Caco-2 (cell line): ENCODE measurements around the gene ST8SIA6. TPM values are rescaled to one million over a fixed set of nuclear protein-coding genes. Genes with fewer than 3 reads are reported as not detected.

Experiments used
- BruUV-seq: library from RNA; stranded (reverse); fragments of 400-500 nt; replicated peaks from 2 replicates; lab custom pipeline; 2021; lab: Mats Ljungman, UMichigan
- CTCF ChIA-PET: fragments of 300-600 bp; sonication (Branson Sonifier 250); formaldehyde crosslinking; loops from one replicate; lab custom pipeline; 2022; ENCODE audit warnings: antibody characterized with exemption; lab: Charles Lee
- POLR2A ChIA-PET: fragments of 300-600 bp; sonication (Branson Sonifier 250); formaldehyde crosslinking; loops from one replicate; lab custom pipeline; 2022; ENCODE audit warnings: antibody characterized with exemption; lab: Charles Lee
- DNase-seq, 2 experiments: peaks; one replicate each; pipeline versions ENCODE4 v3.0.0 to v3.0.0-alpha.2; 2020 to 2022
- H3K27me3 ChIP-seq: replicated peaks from 2 replicates; pipeline ENCODE4 v1.6.0; 2011; ENCODE audit warnings: low read length; ENCODE audit not compliant: control insufficient read depth, insufficient read depth
- H3K36me3 ChIP-seq: 2 replicates; pipeline ENCODE4 v1.5.1; 2011; ENCODE audit warnings: low read length; ENCODE audit not compliant: control insufficient read depth, insufficient read depth
- H3K4me1 ChIP-seq: fragments of 250-450 bp; sonication (Bioruptor Pico); 2 replicates; pipeline ENCODE4 v1.5.1; 2020; ENCODE audit warnings: mild to moderate bottlenecking
- H3K4me3 ChIP-seq: 2 replicates; pipeline ENCODE4 v1.5.1; 2011; ENCODE audit warnings: low read depth, mild to moderate bottlenecking, control low read depth, low read length
- H3K9me3 ChIP-seq: fragments of 250-450 bp; sonication (Bioruptor Pico); 2 replicates; pipeline ENCODE4 v1.5.1; 2020; ENCODE audit warnings: mild to moderate bottlenecking, moderate library complexity
- H3K27ac Mint-ChIP-seq: one replicate; pipeline ENCODE4 v1.8.0; 2022; ENCODE audit warnings: mixed read lengths; ENCODE audit not compliant: unreplicated experiment
- H3K27me3 Mint-ChIP-seq: one replicate; pipeline ENCODE4 v1.8.0; 2022; ENCODE audit warnings: mixed read lengths; ENCODE audit not compliant: insufficient read depth, unreplicated experiment
- H3K36me3 Mint-ChIP-seq: one replicate; pipeline ENCODE4 v1.8.0; 2022; ENCODE audit warnings: mild to moderate bottlenecking, mixed read lengths; ENCODE audit not compliant: insufficient read depth, unreplicated experiment
- H3K4me1 Mint-ChIP-seq: one replicate; pipeline ENCODE4 v1.8.0; 2022; ENCODE audit warnings: low read depth, mixed read lengths; ENCODE audit not compliant: unreplicated experiment
- H3K4me3 Mint-ChIP-seq: one replicate; pipeline ENCODE4 v1.8.0; 2022; ENCODE audit warnings: mild to moderate bottlenecking, moderate library complexity, mixed read lengths; ENCODE audit not compliant: unreplicated experiment
- H3K9me3 Mint-ChIP-seq: one replicate; pipeline ENCODE4 v1.8.0; 2022; ENCODE audit warnings: mixed read lengths; ENCODE audit not compliant: unreplicated experiment
- intact Hi-C: fragments of 100-400 bp; cut with micrococcal nuclease; formaldehyde crosslinking; loops from one replicate; pipeline ENCODE4 v1.10.0; 2022; ENCODE audit not compliant: unreplicated experiment
- total RNA-seq: library from RNA; stranded (reverse); gene quantifications from 2 replicates; pipeline ENCODE4 v1.2.3, GENCODE V29; 2022
- TF ChIP-seq, protein P1 (sequence below), 2 experiments: fragments of 200-600 bp in 1 of 2; IDR thresholded peaks; 1 replicate in 1 of 2; 2 replicates in 1 of 2; pipeline versions ENCODE4 v1.5.1 to v1.8.0; 2011 to 2022; ENCODE audit warnings: antibody characterized with exemption in 1 of 2, control low read depth in 1 of 2, inconsistent platforms in 1 of 2, low read depth in 1 of 2, low read length in 1 of 2, mild to moderate bottlenecking in 1 of 2, moderate library complexity in 1 of 2; ENCODE audit not compliant: insufficient read depth in 1 of 2, severe bottlenecking in 1 of 2, unreplicated experiment in 1 of 2

ST8SIA6 gene
- total RNA-seq, 1 experiment from 2014 or later, result 0.16 TPM

DNA sequence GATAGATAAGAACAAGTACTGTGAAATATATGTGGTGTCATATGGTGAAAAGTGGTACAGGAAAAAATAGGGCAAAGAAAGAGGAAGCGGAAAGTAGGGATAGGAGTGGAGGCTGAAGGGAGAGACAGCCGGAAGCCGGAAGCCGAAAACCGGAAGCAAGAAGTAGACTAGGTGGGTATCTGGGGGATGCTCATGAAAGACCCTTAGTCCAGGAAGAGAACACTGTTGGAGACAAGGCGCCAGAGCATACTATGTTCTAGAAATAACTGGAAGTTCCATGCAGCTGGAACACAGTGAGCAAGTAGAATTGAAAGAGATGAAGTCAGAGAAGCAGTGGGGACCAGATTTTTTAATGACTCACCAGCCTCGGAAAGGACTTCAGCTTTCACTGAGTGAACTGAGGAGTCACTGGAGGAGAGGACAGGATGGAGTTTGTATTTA lies 22.5 kb downstream of the ST8SIA6 start:
- H3K27me3 Mint-ChIP-seq, result peaks cover 8% of the 10 kb centered on the region
- no TSS peak for BruUV-seq
- H3K27ac Mint-ChIP-seq, result no peak overlapping the region
- no peak for DNase-seq
- H3K36me3 Mint-ChIP-seq, result no peaks in the 10 kb centered on the region
- peaks cover 19% of the 10 kb centered on the region for H3K4me1 Mint-ChIP-seq
- no peaks in the 10 kb centered on the region for H3K9me3 Mint-ChIP-seq
- H3K4me3 Mint-ChIP-seq, result no peak overlapping the region
- Histone ChIP-seq H3K27me3 (no peaks in the 10 kb centered on the region; the same call in 1 of the 2 replicates), H3K9me3 (no peaks in the 10 kb centered on the region), H3K4me1 (peaks cover 4% of the 10 kb centered on the region), H3K4me3 (no peak overlapping the region), H3K36me3 (no peaks in the 10 kb centered on the region)
- ChIA-PET CTCF (interaction anchor here (0.6 to 1.1 kb wide), 2 partner anchors 142 to 163 kb away, joined by 4 read pairs; no protein-coding TSS in a partner anchor), POLR2A (no interaction called here)
- intact Hi-C loops, result loop anchor here (2.0 to 5.0 kb wide), 3 partner anchors 85 to 603 kb away; no protein-coding TSS in a partner anchor
- TF ChIP-seq, protein P1, sequence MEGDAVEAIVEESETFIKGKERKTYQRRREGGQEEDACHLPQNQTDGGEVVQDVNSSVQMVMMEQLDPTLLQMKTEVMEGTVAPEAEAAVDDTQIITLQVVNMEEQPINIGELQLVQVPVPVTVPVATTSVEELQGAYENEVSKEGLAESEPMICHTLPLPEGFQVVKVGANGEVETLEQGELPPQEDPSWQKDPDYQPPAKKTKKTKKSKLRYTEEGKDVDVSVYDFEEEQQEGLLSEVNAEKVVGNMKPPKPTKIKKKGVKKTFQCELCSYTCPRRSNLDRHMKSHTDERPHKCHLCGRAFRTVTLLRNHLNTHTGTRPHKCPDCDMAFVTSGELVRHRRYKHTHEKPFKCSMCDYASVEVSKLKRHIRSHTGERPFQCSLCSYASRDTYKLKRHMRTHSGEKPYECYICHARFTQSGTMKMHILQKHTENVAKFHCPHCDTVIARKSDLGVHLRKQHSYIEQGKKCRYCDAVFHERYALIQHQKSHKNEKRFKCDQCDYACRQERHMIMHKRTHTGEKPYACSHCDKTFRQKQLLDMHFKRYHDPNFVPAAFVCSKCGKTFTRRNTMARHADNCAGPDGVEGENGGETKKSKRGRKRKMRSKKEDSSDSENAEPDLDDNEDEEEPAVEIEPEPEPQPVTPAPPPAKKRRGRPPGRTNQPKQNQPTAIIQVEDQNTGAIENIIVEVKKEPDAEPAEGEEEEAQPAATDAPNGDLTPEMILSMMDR (IDR thresholded peaks at IDR 0.05; ENCODE audit: insufficient read depth in 1 of 2, low read depth in 1 of 2, low read length in 1 of 2, severe bottlenecking in 1 of 2, unreplicated experiment in 1 of 2), result no peak

DNA sequence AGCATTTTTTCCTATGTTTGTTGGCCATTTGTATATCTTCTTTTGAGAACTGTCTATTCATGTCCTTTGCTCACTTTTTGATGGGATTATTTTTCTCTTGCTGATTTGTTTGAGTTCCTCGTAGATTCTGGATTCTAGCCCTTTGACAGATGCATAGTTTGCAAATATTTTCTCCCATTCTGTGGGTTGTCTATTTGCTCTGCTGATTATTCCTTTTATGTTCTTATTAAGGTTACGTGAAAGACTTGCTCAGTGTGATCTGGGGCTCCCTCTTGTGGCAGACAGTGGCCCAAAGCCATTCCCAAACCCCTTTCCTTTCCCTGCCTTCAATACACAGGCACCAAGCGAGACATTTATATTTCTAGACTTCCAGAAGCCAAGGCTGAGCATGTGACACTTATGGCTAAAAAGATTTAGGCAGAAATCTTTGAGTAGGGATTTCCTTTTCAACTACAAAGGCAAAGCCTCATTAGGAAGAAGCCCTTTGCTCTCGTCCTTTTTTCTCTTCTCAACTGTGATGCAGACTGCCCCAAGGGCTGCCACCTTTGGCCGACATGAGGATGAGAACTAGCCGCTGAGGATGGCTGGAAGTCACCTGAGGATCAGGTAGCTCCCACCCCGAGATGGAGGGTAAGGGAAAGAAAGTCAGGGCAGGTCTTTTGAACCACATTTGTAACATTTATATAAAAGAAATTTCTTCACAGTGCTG lies 23.6 kb downstream of the ST8SIA6 start:
- H3K27ac Mint-ChIP-seq, result no peak overlapping the region
- DNase-seq, result peak; percentile 78 to 82
- ChIA-PET POLR2A (no interaction called here), CTCF (interaction anchor here (1.1 kb wide), 1 partner anchor 141 kb away, joined by 4 read pairs; no protein-coding TSS in a partner anchor)
- H3K9me3 Mint-ChIP-seq, result no peaks in the 10 kb centered on the region
- intact Hi-C loops, result loop anchor here (1.0 to 5.0 kb wide), 6 partner anchors 18 to 602 kb away; no protein-coding TSS in a partner anchor
- H3K36me3 Mint-ChIP-seq, result no peaks in the 10 kb centered on the region
- Histone ChIP-seq H3K9me3 (no peaks in the 10 kb centered on the region), H3K4me3 (no peak overlapping the region), H3K4me1 (peaks cover 4% of the 10 kb centered on the region), H3K36me3 (no peaks in the 10 kb centered on the region), H3K27me3 (no peaks in the 10 kb centered on the region; the same call in 1 of the 2 replicates)
- H3K27me3 Mint-ChIP-seq, result peaks cover 8% of the 10 kb centered on the region
- TF ChIP-seq, protein P1 (IDR thresholded peaks at IDR 0.05; ENCODE audit: insufficient read depth in 1 of 2, low read depth in 1 of 2, low read length in 1 of 2, severe bottlenecking in 1 of 2, unreplicated experiment in 1 of 2), result peak; percentile 97 to 99
- no peak overlapping the region for H3K4me3 Mint-ChIP-seq
- H3K4me1 Mint-ChIP-seq, result peaks cover 19% of the 10 kb centered on the region
- no TSS peak for BruUV-seq

DNA sequence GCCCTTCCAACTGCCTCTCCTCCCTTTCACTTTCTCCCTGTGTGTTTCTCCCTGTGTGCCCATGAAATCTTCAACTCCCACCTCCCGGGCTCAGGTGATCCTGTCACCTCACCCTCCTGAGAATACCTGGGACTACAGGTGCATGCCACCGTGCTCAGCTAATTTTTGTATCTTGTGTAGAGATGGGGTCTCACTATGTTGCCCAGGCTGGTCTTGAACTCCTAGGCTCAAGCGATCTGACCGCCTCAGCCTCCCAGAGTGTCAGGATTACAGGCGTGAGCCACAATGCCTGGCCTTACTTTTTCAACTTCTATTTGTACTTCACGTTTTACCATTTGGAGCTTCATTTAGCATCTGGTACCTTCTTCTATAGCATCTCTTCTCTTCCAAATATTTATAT lies 24.9 kb downstream of the ST8SIA6 start:
- ChIA-PET CTCF (no interaction called here), POLR2A (no interaction called here)
- TF ChIP-seq, protein P1 (IDR thresholded peaks at IDR 0.05; ENCODE audit: insufficient read depth in 1 of 2, low read depth in 1 of 2, low read length in 1 of 2, severe bottlenecking in 1 of 2, unreplicated experiment in 1 of 2), result no peak
- Mint-ChIP-seq H3K4me1 (peaks cover 13% of the 10 kb centered on the region), H3K36me3 (no peaks in the 10 kb centered on the region), H3K4me3 (no peak overlapping the region), H3K27ac (no peak overlapping the region), H3K9me3 (no peaks in the 10 kb centered on the region), H3K27me3 (peaks cover 8% of the 10 kb centered on the region)
- Histone ChIP-seq H3K4me3 (no peak overlapping the region), H3K9me3 (no peaks in the 10 kb centered on the region), H3K4me1 (no peaks in the 10 kb centered on the region), H3K36me3 (no peaks in the 10 kb centered on the region), H3K27me3 (no peaks in the 10 kb centered on the region; the same call in 1 of the 2 replicates)
- no TSS peak for BruUV-seq
- intact Hi-C loops, result no loop called here
- DNase-seq, result no peak
